Endodermal cell (in vitro differentiated cells): ENCODE data around the gene C20orf96. TPM values are rescaled to one million over a fixed set of nuclear protein-coding genes. Genes with fewer than 3 reads are reported as not detected.

Experiments used
- DNase-seq: peaks from one replicate; pipeline ENCODE4 v3.0.0-alpha.2; 2017
- H3K27ac ChIP-seq: 2 replicates; pipeline ENCODE4 v1.5.1; 2013; ENCODE audit warnings: mild to moderate bottlenecking, low read depth, low read length, moderate library complexity
- H3K27me3 ChIP-seq: 2 replicates; pipeline ENCODE4 v1.6.1; 2013; ENCODE audit warnings: mild to moderate bottlenecking, low read length, moderate library complexity; ENCODE audit not compliant: insufficient read depth, control insufficient read depth, poor library complexity, severe bottlenecking
- H3K36me3 ChIP-seq: 2 replicates; pipeline ENCODE4 v1.7.0; 2013; ENCODE audit warnings: mild to moderate bottlenecking, low read length, moderate library complexity; ENCODE audit not compliant: control insufficient read depth, insufficient read depth
- H3K4me1 ChIP-seq: one replicate; pipeline ENCODE4 v1.7.0; 2013; ENCODE audit warnings: low read length; ENCODE audit not compliant: control insufficient read depth, insufficient read depth
- H3K4me3 ChIP-seq: 2 replicates; pipeline ENCODE4 v1.5.1; 2013; ENCODE audit warnings: mild to moderate bottlenecking, low read length, moderate library complexity
- H3K9ac ChIP-seq: 2 replicates; pipeline ENCODE4 v1.6.1; 2013; ENCODE audit warnings: mild to moderate bottlenecking, low read length, moderate library complexity; ENCODE audit not compliant: poor library complexity, severe bottlenecking; ENCODE audit errors: extremely low read depth
- H3K9me3 ChIP-seq: 2 replicates; pipeline ENCODE4 v1.6.1; 2013; ENCODE audit warnings: mild to moderate bottlenecking, low read length, moderate library complexity; ENCODE audit not compliant: control insufficient read depth
- H3K27ac Mint-ChIP-seq: 2 replicates; pipeline ENCODE4 v1.8.0; 2020; ENCODE audit warnings: mixed read lengths
- H3K27me3 Mint-ChIP-seq: 2 replicates; pipeline ENCODE4 v1.8.0; 2021; ENCODE audit warnings: mild to moderate bottlenecking, mixed read lengths; ENCODE audit not compliant: insufficient read depth
- H3K36me3 Mint-ChIP-seq: 2 replicates; pipeline ENCODE4 v1.8.0; 2020; ENCODE audit warnings: low read depth, mixed read lengths
- H3K4me1 Mint-ChIP-seq: 2 replicates; pipeline ENCODE4 v1.8.0; 2020; ENCODE audit warnings: mixed read lengths
- H3K4me3 Mint-ChIP-seq: 2 replicates; pipeline ENCODE4 v1.8.0; 2020; ENCODE audit warnings: mild to moderate bottlenecking, moderate library complexity, mixed read lengths
- H3K9me3 Mint-ChIP-seq: 2 replicates; pipeline ENCODE4 v1.8.0; 2020; ENCODE audit warnings: mild to moderate bottlenecking, mixed read lengths
- WGBS, 2 experiments: methylation state at CpG; one replicate each; pipeline versions ENCODE4 v1.1.5 to v1.1.7; 2013; ENCODE audit warnings: missing lambda C conversion rate in 2 of 2, mixed read lengths in 1 of 2; ENCODE audit not compliant: insufficient coverage in 1 of 2, insufficient read length in 1 of 2; 5-methylcytosine and 5-hydroxymethylcytosine counted together
- total RNA-seq, 2 donors: library from RNA; stranded (reverse); fragmentation: NEBNext Ultra II Directional in 1 of 2; extraction: Animal tissue kit (Norgen Biotek cat#: 25700) in 1 of 2; gene quantifications; 2 replicates in 1 of 2; 3 replicates in 1 of 2; pipeline ENCODE4 v1.2.1, GENCODE V29; 2021
- TF ChIP-seq, protein P1 (sequence below): fragments of 200-600 bp; sonication (generic); conservative IDR thresholded peaks from 2 replicates; pipeline ENCODE4 v1.5.0; 2021; ENCODE audit warnings: antibody characterized with exemption, mild to moderate bottlenecking

C20orf96 gene
- total RNA-seq, 2 donors from 2014 or later, result 21.8 to 29.4 TPM

DNA sequence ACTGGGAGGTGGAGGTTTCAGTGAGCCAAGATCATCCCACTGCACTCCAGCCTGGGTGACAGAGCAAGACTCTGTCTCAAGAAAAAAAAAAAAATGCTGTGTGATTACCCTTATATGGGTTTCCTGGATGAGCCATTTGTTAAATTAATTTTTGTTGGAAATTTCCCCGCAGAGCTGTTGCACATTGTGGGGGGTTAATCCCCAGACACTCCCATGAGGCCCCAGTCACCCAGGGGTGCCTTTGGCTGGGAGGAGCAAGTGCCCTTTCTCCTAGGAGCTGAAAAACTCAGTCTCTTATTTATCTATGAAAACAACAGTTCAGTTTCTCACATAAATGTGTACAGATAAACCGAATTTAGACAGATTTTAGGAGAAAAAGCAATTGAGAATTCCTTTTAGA, 37.7 kb downstream of the C20orf96 start:
- Histone ChIP-seq H3K27me3 (peaks cover 15% of the 10 kb centered on the region), H3K9me3 (no peaks in the 10 kb centered on the region), H3K36me3 (no peaks in the 10 kb centered on the region), H3K9ac (no peak overlapping the region), H3K4me1 (no peaks in the 10 kb centered on the region), H3K27ac (no peak overlapping the region), H3K4me3 (no peak overlapping the region)
- 81% methylated on average over 2 of the region's 2 CpGs; no CpG with 5 or more reads in 1 of the 2 experiments for WGBS, 2 experiments
- peaks cover 81% of the 10 kb centered on the region for H3K27me3 Mint-ChIP-seq
- H3K9me3 Mint-ChIP-seq, result peaks cover 6% of the 10 kb centered on the region
- H3K4me3 Mint-ChIP-seq, result no peak overlapping the region
- TF ChIP-seq, protein P1, sequence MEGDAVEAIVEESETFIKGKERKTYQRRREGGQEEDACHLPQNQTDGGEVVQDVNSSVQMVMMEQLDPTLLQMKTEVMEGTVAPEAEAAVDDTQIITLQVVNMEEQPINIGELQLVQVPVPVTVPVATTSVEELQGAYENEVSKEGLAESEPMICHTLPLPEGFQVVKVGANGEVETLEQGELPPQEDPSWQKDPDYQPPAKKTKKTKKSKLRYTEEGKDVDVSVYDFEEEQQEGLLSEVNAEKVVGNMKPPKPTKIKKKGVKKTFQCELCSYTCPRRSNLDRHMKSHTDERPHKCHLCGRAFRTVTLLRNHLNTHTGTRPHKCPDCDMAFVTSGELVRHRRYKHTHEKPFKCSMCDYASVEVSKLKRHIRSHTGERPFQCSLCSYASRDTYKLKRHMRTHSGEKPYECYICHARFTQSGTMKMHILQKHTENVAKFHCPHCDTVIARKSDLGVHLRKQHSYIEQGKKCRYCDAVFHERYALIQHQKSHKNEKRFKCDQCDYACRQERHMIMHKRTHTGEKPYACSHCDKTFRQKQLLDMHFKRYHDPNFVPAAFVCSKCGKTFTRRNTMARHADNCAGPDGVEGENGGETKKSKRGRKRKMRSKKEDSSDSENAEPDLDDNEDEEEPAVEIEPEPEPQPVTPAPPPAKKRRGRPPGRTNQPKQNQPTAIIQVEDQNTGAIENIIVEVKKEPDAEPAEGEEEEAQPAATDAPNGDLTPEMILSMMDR, result no peak
- no peak overlapping the region for H3K27ac Mint-ChIP-seq
- H3K4me1 Mint-ChIP-seq, result peaks cover 10% of the 10 kb centered on the region
- no peaks in the 10 kb centered on the region for H3K36me3 Mint-ChIP-seq
- DNase-seq, result no peak

DNA sequence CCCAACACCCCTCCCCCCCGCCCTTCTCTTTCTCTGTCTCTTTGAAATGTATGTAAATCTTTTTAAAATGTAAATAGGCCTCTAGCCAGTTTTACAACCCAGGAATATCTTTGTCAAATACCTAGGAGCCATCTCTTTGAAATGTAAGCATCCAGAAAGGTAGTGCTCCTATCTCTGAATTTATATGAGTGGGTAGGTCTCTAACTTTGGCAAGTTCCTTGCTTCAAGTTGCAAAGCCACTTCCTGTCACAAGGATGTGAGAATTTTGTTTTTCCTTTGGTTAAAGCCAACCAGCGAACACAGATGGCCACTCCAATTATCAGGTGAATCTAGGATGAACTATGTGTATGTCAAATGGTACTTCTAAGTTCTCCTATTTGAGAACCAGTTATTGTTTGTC, 39.2 kb downstream of the C20orf96 start:
- Histone ChIP-seq H3K36me3 (no peaks in the 10 kb centered on the region), H3K27me3 (peaks cover 5% of the 10 kb centered on the region), H3K4me1 (no peaks in the 10 kb centered on the region), H3K4me3 (no peak overlapping the region), H3K9ac (no peak overlapping the region), H3K27ac (no peak overlapping the region), H3K9me3 (peaks cover 4% of the 10 kb centered on the region)
- TF ChIP-seq, protein P1, result no peak
- Mint-ChIP-seq H3K27me3 (peaks cover 78% of the 10 kb centered on the region), H3K9me3 (peaks cover 10% of the 10 kb centered on the region), H3K4me1 (peaks cover 10% of the 10 kb centered on the region), H3K4me3 (no peak overlapping the region), H3K27ac (no peak overlapping the region), H3K36me3 (no peaks in the 10 kb centered on the region)
- DNase-seq, result no peak
- WGBS, 2 experiments, result 32% methylated on average over 1 of the region's 2 CpGs; no CpG with 5 or more reads in 1 of the 2 experiments

DNA sequence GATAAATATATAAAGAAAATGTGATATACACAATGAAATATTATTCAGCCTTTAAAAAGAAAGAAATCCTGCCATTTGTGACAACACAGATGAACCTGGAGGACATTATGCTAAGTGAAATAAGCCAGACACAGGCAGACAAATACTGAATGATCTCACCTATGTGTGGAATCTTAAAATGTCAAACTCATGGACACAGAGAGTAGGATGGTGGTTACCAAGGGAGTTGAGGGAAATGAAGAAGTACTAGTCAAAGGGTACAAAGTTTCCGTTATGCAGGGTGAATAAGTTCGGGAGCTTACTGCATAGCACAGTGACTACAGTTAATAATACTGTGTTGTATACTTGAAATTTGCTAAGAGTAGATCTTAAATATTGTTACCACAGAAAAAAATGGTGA, 47.6 kb downstream of the C20orf96 start:
- H3K4me1 Mint-ChIP-seq, result no peaks in the 10 kb centered on the region

More for the DNA sequence above, 47.6 kb downstream of the C20orf96 start:
- H3K4me3 Mint-ChIP-seq, result no peak overlapping the region
- no peaks in the 10 kb centered on the region for H3K36me3 ChIP-seq
- TF ChIP-seq, protein P1, result no peak
- no peak overlapping the region for H3K27ac ChIP-seq
- H3K4me3 ChIP-seq, result no peak overlapping the region
- no peak overlapping the region for H3K9ac ChIP-seq
- peaks cover 73% of the 10 kb centered on the region for H3K27me3 Mint-ChIP-seq
- peaks cover 4% of the 10 kb centered on the region for H3K9me3 Mint-ChIP-seq
- peaks cover 16% of the 10 kb centered on the region for H3K27me3 ChIP-seq
- 87% methylated on average over 2 of the region's 2 CpGs for WGBS, 2 experiments
- H3K4me1 ChIP-seq, result no peaks in the 10 kb centered on the region
- DNase-seq, result no peak
- no peaks in the 10 kb centered on the region for H3K36me3 Mint-ChIP-seq
- H3K27ac Mint-ChIP-seq, result no peak overlapping the region
- peaks cover 4% of the 10 kb centered on the region for H3K9me3 ChIP-seq
